ENCODE results near the gene RGS6.

Gene RGS6

DNA sequence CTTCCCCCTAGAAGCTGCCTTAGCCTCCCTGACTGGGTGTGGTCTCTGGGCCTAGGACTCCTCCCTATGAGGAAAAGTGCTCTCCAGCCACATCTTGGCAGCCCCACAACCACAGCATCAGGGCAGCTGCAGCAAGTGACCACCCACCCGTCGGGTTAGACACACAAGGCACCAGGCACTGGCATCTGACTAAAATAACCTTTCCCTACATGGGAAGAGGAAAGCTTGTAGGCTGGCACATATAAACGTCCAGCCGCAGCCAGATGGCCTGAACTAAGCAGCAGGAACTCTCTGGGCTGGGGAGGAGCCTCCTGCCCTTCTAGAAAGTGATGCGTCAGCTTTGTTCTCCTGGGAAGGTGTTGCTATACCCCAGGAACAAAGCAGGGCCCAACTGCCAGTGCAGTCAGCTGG, 632.9 kb downstream of the RGS6 start:
- TF ChIP-seq, protein P1, sequence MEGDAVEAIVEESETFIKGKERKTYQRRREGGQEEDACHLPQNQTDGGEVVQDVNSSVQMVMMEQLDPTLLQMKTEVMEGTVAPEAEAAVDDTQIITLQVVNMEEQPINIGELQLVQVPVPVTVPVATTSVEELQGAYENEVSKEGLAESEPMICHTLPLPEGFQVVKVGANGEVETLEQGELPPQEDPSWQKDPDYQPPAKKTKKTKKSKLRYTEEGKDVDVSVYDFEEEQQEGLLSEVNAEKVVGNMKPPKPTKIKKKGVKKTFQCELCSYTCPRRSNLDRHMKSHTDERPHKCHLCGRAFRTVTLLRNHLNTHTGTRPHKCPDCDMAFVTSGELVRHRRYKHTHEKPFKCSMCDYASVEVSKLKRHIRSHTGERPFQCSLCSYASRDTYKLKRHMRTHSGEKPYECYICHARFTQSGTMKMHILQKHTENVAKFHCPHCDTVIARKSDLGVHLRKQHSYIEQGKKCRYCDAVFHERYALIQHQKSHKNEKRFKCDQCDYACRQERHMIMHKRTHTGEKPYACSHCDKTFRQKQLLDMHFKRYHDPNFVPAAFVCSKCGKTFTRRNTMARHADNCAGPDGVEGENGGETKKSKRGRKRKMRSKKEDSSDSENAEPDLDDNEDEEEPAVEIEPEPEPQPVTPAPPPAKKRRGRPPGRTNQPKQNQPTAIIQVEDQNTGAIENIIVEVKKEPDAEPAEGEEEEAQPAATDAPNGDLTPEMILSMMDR (IDR thresholded peaks at IDR 0.05; ENCODE audit: extremely low read depth, insufficient read depth, missing control alignments) = no peak
- no peak for DNase-seq (ENCODE audit: low spot score)
- in situ Hi-C loops (cut with MboI; ENCODE audit: low pct_unique_long_range_greater_than_20kb, low sequenced_read_pairs, unreplicated experiment) = no loop called here

DNA sequence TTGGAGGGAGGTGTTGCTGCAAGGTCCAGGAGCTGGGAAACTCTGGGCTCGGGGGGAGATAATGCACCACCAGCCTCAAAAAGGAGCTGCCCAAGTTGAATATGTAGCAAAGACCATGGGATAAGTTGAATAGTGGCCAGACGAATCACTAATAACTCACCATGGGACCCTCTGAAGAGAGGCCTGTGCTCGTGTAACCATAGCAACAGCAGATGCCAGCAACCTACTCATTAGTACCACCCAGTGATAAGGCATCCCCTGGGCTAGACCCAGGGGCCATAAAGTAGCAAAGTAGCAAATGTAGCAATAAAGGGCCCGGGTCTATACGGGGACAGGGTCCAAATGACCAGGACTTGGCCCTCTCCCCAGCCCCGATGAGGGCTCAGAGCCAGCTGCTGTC, 633.7 kb downstream of the RGS6 start:
- TF ChIP-seq, protein P1 (IDR thresholded peaks at IDR 0.05; ENCODE audit: extremely low read depth, insufficient read depth, missing control alignments) = no peak
- in situ Hi-C loops (cut with MboI; ENCODE audit: low pct_unique_long_range_greater_than_20kb, low sequenced_read_pairs, unreplicated experiment) = no loop called here
- DNase-seq (ENCODE audit: low spot score) = no peak

DNA sequence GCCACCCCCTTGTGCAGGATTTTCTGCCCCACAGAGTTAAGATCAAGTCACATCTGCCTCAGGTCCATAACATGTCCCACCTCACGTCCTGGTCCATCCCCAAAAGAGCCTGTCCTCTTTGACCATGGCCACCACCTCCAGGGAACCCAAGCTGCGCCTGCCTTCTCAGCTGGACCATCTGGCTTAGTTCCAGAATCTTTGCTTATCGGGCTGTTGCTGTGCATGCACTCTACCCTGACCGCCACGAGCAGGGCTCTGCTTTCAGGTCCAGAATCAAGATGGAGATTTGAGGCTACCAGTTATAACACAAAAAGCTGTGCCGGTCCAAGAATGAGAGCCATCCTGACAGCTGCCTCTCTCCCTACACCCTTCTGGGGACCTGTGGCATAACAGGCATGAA, 635.0 kb downstream of the RGS6 start:
- in situ Hi-C loops (cut with MboI; ENCODE audit: low pct_unique_long_range_greater_than_20kb, low sequenced_read_pairs, unreplicated experiment) = no loop called here
- TF ChIP-seq, protein P1 (IDR thresholded peaks at IDR 0.05; ENCODE audit: extremely low read depth, insufficient read depth, missing control alignments) = no peak
- no peak for DNase-seq (ENCODE audit: low spot score)

DNA sequence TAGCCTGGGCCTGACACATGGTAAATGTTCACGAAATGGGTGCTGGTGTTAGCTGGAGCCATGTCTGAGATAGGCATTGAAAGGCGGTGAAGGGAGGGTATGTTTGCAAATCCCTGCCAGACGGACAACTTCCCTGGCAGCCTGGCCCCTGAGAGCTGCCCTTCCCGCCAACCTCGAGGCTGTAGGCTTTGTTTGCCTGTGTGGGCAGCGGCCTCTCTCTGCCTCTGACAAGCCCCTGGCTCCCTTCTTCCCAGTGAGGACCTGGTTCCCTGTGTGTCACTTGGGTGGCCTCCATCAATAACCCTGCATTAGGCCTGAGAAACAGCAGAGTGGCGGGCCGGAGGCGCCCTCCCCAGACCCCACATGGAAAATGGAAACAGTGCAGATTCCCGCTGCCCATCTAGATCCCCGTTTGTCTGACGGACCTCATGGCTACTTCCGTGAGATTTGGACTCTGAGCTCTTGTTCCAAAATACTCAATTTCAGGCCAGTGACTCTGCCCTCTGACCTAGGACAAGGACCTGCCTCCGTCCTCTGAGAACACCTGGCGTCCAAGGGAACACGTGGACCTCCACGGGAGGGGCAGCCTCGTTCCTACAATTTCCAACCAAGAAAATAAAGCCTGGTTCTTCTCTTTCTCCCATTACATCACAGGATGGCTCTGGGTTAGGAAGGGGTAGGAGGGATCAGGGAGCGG, 636.2 kb downstream of the RGS6 start:
- no peak for DNase-seq (ENCODE audit: low spot score)
- in situ Hi-C loops (cut with MboI; ENCODE audit: low pct_unique_long_range_greater_than_20kb, low sequenced_read_pairs, unreplicated experiment) = no loop called here
- TF ChIP-seq, protein P1 (IDR thresholded peaks at IDR 0.05; ENCODE audit: extremely low read depth, insufficient read depth, missing control alignments) = no peak

DNA sequence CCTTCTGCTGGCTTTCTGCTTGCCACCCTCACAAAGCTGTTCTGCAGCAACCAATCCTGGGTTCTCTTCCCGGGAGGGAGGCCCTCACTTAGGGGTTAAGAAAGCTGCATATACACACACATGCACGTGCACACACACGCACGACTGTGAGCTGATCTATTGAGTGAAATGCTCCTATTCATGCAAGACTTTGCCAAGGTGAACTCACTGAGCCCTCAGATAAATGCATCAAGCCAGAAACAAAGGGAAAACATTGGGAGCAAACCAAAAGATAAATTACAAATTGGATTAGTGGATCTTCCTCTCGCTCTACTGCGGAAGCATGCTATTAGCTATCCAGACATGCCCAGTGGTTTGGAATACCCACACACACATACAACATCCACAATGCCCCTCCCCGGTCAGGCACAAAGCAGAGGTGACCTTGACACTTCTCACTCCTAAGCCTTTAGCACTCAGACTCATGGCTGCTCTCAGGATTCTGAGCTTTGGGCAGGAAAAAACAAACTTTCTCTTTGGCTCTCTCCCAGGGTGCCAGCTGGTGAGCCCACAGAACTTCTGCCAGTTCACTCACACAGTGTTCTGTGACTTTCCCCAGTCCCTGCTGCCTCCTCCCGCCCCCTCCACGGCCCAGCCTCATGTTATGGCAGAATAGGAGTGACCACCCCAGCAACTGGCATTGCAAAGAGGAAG, 641.6 kb downstream of the RGS6 start:
- no peak for DNase-seq (ENCODE audit: low spot score)
- TF ChIP-seq, protein P1 (IDR thresholded peaks at IDR 0.05; ENCODE audit: extremely low read depth, insufficient read depth, missing control alignments) = no peak
- in situ Hi-C loops (cut with MboI; ENCODE audit: low pct_unique_long_range_greater_than_20kb, low sequenced_read_pairs, unreplicated experiment) = no loop called here

DNA sequence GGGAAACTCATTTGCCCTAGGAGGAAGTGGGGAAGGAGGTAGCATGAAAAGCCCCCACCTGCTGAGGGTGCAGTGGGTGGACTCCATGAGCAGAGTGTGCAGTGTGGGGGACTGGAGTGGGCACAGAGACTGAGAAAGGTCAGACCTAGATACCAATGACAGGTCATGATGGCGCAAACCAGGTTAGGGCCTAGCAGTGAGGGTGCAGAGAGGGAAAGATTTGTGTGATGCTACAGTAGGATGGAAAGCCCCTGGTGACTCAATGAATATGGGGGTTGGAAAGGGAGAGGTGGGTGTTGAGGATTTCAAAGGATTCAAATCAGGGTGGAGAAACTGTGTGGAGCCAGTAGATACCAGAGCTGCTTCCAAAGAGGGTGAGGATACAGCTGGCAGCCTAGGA, 642.5 kb downstream of the RGS6 start:
- no peak for DNase-seq (ENCODE audit: low spot score)
- in situ Hi-C loops (cut with MboI; ENCODE audit: low pct_unique_long_range_greater_than_20kb, low sequenced_read_pairs, unreplicated experiment) = no loop called here
- TF ChIP-seq, protein P1 (IDR thresholded peaks at IDR 0.05; ENCODE audit: extremely low read depth, insufficient read depth, missing control alignments) = no peak

Measured in GM13977 (cell line).